HPDE6-E6E7 (cell line): ENCODE data around the gene SUPT5H.
"Not testable (repeated sequence)": the region's sequence is repeated elsewhere in the genome, so short reads cannot be mapped to it uniquely, and the experiment has no call there.

ENCODE experiments used
- DNase-seq: peaks from one replicate; pipeline ENCODE4 v3.0.0; 2011; ENCODE audit warnings: missing footprints; ENCODE audit errors: extremely low spot score

The SUPT5H gene

GRCh38 chr19:39465956-39466747 lies 20.8 kb downstream of the SUPT5H start:
- no peak for DNase-seq

DNA sequence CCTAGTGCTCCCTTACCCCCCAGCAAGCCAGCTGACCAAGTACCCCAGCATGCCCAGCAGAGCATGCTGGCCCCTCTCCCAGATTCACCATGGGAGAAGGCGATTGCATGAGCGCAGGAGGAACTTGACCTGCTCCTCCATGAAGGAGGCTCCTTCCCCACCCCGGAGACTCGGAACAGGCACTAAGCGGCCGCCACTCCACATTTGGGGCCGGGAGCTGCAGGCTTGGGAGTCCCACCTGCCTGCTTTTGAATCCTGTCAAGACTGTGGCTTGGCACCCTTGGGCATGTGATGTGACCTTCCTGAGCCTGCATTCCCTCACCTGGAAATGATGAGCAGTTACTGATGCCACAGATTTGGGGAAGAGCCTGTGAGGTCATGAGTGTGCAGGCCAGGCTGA lies 22.6 kb downstream of the SUPT5H start:
- DNase-seq = no peak

GRCh38 chr19:39469036-39469435 lies 23.7 kb downstream of the SUPT5H start:
- no peak for DNase-seq

- DNase-seq = no peak
These were observed 24.2 kb downstream of the SUPT5H start for GRCh38 chr19:39469567-39469966.

DNA sequence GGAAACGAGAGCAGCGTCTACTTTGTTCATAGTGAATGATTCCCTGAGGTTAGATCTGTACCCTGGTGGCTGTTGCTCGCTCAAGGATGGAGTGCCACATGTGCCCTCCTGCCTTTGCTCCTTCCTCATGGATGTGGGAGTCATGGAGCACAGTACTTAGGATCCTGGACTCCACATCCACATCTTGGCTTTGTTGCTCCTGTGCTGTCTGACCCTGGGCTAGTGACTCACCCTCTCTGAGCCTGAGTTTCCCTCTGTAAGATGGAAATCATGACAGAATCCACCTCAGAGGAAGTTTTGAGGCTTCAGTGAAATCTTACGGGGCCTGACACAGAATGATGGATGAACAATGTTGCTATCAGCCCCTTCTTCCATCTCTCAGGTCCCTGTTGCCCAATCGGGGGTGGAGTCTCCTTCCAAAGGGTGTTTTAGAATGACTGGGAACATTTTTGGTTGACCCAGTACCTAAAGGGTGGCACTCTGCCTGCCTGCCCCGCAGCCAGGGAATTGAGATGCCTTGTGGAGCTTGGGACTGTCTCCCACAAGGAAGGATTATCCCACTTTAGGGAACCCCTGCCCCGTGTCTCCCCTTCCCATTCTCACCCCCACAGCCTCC lies 25.4 kb downstream of the SUPT5H start:
- no peak for DNase-seq

DNA sequence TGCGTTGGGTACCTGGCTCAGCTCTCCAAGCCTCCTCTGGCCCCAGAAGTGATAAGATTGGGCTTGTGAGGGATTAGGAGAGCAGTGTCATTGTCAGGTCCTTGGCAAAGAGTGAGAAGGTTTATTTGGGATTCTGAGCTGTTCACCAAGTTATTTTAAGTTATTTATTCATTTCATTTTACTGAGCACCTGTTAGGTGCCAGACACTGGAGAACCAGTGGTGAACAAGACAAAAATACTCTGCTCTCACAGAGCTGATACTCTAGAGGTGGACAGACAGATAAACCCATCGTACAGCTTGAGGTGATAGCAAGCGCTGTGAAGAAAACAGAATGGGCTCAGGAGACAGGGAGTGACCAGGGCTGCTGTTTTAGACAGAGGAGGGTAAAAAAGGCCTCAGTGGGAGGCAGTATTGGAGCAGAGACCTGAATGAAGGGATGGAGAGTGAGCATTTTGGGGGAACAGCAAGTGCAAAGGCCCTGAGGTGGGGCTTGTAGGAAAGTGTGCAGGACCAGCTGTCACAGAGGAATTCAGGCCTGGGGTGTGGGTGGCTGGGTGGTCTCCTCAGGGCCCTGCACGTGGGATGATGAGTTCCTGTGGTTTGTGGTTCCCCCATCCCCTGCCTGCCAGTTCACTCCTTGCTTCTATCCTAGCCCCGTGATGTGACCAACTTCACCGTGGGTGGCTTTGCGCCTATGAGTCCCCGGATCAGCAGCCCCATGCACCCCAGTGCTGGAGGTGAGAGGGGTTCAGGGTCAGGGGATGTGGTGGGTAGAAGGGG lies 26.6 kb downstream of the SUPT5H start:
- no peak for DNase-seq

DNA sequence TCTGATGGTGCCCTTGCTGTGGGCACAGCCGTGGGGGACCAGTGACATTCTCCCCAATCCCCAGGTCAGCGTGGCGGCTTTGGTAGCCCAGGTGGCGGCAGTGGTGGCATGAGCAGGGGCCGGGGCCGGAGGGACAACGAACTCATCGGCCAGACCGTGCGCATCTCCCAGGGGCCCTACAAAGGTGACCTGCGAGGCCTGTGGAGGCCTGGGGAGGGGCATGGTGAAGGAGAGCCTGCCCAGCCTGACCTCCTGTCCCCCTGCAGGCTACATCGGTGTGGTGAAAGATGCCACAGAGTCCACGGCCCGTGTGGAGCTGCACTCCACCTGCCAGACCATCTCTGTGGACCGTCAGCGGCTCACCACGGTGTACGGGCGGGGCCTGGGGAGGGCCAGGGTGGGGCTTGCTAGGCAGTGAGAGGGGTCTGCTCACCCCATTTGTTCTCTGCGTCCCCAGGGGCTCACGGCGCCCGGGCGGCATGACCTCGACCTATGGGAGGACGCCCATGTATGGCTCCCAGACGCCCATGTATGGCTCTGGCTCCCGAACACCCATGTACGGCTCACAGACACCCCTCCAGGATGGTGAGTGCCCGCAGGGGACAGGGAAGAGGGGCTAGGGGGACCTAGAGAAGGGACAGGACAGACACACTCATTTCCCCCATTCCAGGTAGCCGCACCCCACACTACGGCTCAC lies 27.5 kb downstream of the SUPT5H start:
- no peak for DNase-seq

GRCh38 chr19:39473443-39473960 lies 28.1 kb downstream of the SUPT5H start:
- DNase-seq = no peak

DNA sequence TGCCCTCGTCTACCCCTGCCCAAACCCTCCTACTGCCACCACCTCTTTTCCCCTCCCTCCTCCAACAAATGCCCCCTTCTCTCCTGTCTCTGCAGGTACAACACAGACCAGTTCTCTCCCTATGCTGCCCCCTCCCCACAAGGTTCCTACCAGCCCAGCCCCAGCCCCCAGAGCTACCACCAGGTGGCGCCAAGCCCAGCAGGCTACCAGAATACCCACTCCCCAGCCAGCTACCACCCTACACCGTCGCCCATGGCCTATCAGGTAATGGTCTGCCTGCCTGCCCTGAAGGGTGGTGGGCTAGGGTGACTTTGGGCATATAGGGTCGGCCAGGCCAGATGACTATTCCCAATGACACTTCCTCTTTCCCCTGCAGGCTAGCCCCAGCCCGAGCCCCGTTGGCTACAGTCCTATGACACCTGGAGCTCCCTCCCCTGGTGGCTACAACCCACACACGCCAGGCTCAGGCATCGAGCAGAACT lies 28.8 kb downstream of the SUPT5H start:
- no peak for DNase-seq

DNA sequence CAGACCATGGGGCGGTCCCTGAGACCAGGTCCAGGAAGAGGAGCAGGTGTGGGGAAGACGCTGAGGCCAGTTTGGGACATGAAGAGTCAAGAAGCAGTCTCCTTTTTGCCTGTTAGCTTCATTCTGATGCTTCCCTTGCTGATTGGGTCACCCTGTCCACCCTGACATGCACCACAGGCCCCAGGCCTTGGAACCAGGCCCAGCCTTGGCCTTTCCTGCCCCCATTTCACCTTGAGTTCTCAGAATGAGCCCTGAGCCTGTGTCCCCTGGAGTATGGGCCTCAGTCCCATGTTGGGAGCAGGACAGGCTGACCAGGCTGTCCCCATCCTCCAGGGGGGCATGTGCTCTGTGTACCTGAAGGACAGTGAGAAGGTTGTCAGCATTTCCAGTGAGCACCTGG lies 30.4 kb downstream of the SUPT5H start:
- no peak for DNase-seq

GRCh38 chr19:39479319-39479801 lies 34.0 kb downstream of the SUPT5H start:
- DNase-seq = not testable (repeated sequence)

DNA sequence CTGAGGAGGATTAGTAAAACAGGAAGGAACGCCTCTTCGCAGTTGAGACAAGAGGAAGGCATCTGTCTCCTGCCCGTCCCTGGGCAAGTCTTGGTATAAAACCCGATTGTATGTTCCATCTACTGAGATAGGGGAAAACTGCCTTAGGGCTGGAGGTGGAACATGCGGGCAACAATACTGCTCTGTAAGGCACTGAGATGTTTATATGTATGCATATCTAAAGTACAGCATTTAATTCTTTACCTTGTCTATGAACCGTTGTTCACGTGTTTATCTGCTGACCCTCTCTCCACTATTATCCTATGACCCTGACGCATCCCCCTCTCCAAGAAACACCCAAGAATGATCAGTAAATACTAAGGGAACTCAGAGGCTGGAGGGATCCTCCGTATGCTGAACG lies 34.5 kb downstream of the SUPT5H start:
- DNase-seq = no peak

DNA sequence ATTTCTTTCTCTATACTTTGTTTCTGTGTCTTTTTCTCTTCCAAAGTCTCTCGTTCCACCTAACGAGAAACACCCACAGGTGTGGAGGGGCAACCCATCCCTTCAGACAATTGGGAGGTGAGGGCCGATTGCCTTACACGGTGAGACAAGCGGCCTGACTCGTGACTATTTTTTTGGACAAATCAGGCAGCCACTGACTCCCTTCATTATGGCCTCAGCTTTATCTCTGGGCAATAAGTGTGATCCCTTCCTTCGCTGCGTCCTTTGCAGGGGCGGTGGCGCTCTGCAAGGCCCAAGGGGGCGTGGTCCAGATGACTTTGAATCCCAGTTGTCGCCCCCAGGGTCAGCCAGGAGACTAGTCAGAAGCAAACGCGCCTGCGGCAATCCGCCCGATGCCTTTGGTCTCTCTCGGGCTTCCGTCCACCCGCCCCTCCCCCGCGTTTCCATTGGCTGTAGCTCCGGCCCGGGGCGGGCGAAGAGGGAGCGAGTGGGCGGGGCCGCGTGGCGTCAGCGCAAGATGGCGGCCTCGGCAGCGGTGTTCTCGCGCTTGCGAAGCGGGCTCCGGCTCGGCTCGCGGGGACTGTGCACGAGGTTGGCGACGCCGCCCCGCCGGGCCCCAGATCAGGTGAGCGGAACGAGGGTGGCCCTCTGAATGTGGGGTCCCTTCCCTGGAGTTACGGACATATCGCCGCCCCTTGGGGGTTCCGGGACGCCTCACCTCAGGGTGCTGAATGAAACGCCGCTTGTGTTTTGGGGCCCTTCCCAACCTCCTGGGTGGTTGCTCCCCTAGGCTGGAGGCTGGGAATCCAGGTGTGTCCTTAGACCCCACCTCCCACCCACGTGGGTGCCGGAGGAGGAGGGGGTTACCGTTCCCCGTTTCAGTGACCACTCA lies 35.2 kb downstream of the SUPT5H start, which contains the start of gene TIMM50:
TIMM50 (plus strand) TSS at position 502 of the 892 bp plus-strand sequence; CDS start at position 518, 16 bp downstream.
- DNase-seq = peak; percentile 92

DNA sequence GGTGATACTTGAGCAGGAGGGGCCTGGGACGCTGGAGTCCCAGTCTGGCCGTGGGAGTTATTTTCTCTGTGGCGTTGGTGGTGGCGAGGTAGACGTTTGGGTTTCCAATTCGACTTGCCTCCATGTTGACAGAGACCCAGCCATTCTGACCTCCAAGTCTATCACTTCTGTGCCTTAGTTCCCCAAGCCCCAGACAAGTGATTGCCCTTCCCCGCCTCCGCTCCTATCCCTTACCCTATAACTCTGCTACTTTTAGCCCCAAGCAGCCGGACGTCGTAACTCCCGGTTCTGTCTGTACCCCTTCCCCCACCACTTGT lies 35.8 kb downstream of the SUPT5H start:
- DNase-seq = no peak

GRCh38 chr19:39481676-39482075 lies 36.3 kb downstream of the SUPT5H start:
- no peak for DNase-seq

DNA sequence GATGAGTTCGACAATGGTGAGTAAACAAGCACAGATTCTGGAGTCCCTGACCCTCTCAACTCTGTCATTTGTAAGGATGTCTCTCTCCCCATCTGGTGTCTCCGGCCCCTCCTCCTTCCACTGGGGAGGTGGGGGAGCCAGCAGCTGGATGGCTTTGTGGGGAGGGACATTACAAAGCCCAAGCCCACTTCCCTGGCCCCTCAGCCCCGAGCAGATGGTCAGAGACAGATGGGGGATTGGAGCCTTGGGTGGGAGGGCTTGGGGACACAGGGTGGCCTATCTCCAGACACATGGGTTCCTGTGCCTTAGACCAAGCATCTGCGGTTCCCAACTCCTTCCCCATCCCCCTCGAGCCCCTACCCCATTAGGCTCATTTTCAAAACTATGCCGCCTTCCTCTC lies 37.8 kb downstream of the SUPT5H start:
- DNase-seq = no peak

DNA sequence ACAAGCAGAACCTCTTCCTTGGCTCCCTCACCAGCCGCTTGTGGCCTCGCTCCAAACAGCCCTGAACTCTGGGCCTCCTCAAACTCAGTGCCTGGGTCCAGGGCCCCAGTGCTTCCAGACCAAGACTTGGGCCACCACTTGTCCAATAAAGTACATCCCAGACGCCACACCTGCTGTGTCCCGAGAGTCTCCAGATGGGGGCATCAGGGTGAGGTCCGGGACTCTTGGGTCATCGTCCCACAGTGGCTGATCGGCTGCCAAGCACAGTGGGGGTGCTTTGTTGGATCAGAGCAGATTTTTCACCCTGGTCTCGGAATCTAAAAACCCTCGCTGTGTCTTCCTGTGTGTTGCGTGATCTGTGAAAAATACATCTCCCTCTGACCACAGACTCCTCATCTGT lies 44.4 kb downstream of the SUPT5H start:
- no peak for DNase-seq

- no peak for DNase-seq
These were observed 46.8 kb downstream of the SUPT5H start for GRCh38 chr19:39492225-39492624.

DNA sequence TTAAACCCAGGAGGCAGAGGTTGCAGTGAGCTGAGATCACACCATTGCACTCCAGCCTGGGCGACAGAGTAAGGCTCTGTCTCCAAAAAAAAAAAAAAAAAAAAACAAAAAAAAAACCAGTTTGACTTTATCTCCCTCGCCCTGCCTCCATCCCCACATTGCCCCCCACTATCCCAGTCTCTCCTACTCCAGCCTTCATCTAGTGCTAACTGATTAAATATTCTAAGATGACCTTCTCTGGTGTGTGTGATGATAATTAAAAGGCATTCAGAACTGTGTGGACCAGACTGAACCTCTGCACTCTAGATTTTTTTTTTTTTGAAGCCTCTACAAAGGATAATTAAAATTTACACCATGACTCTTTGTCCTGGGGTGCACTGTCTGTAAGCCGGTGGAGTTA lies 47.4 kb downstream of the SUPT5H start:
- DNase-seq = no peak

DNA sequence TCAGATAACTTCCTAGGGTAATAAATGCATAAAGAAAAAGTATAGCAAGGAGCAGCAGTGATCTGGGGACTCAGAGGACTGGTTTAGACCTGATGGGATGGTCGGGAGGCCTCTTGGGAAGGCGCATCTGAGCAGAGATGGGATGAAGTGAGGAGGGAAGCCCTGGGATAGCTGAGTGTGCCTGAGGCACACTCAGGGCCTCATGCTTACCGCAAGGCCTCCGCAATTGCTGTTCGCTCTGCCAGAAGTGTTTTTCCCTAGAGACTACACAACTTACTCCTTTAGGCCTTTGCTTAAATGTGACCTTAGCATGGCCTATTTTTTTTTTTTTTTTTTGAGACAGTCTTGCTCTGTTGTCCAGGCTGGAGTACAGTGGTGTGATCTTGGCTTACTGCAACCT lies 49.3 kb downstream of the SUPT5H start:
- no peak for DNase-seq

DNA sequence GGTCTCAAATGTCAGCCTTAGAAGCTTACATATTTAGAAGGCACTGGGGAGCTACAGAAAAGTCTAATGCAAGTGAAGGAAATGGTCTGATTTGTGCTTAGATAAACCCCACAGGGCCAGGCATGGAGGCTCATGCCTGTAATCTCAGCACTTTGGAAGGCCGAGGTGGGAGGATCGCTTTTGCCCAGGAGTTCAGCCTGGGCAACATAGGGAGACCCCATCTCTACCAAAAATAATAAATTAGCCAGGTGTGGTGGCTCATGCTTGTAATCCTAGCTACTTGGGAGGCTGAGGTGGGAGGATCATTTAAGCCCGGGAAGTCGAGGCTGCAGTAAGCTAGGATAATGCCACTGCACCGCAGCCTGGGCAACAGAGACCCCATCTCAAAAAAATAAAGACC lies 50.7 kb downstream of the SUPT5H start:
- no peak for DNase-seq
